ENCODE data around the gene NDUFV1. TPM values are rescaled to one million over a fixed set of nuclear protein-coding genes. Genes with fewer than 3 reads are reported as not detected.
"Not testable (repeated sequence)": the region's sequence is repeated elsewhere in the genome, so short reads cannot be mapped to it uniquely, and the experiment has no call there.

Gene NDUFV1
- total RNA-seq, 2 experiments from 2014 or later, result 347 to 356 TPM

GRCh38 chr11:67648140-67648795, 41.5 kb downstream of the NDUFV1 start:
- H3K27ac Mint-ChIP-seq, result no peak overlapping the region
- no peaks in the 10 kb centered on the region for H3K36me3 Mint-ChIP-seq (ENCODE audit: low read depth)
- DNase-seq, result peak; percentile 69
- H3K4me3 Mint-ChIP-seq, result no peak overlapping the region
- peaks cover 32% of the 10 kb centered on the region for H3K4me1 Mint-ChIP-seq (ENCODE audit: low read depth)
- CTCF ChIA-PET, result interaction anchor here (0.8 to 1.9 kb wide), 6 partner anchors 9 to 303 kb away, joined by 3 to 12 read pairs (median 4); partner anchors contain the start of gene TBX10
- no peaks in the 10 kb centered on the region for H3K9me3 Mint-ChIP-seq
- intact Hi-C loops (cut with micrococcal nuclease), result loop anchor here (1.0 to 5.0 kb wide), 2 partner anchors 11 to 79 kb away; no protein-coding TSS in a partner anchor
- H3K27me3 Mint-ChIP-seq (ENCODE audit: low read depth), result peaks cover 2% of the 10 kb centered on the region

GRCh38 chr11:67648796-67649613, 42.3 kb downstream of the NDUFV1 start:
- Mint-ChIP-seq H3K27ac (no peak overlapping the region), H3K4me3 (no peak overlapping the region), H3K36me3 (ENCODE audit: low read depth) (no peaks in the 10 kb centered on the region), H3K9me3 (no peaks in the 10 kb centered on the region), H3K27me3 (ENCODE audit: low read depth) (peaks cover 2% of the 10 kb centered on the region), H3K4me1 (ENCODE audit: low read depth) (peaks cover 32% of the 10 kb centered on the region)
- no peak for DNase-seq
- intact Hi-C loops (cut with micrococcal nuclease), result loop anchor here (1.0 to 5.0 kb wide), 2 partner anchors 10 to 78 kb away; no protein-coding TSS in a partner anchor
- CTCF ChIA-PET, result interaction anchor here (0.9 to 1.9 kb wide), 5 partner anchors 9 to 65 kb away, joined by 3 to 12 read pairs (median 4); partner anchors contain the start of gene TBX10

- no peaks in the 10 kb centered on the region for H3K36me3 Mint-ChIP-seq (ENCODE audit: low read depth)
- H3K27me3 Mint-ChIP-seq (ENCODE audit: low read depth), result peaks cover 2% of the 10 kb centered on the region
- DNase-seq, result no peak
- H3K9me3 Mint-ChIP-seq, result no peaks in the 10 kb centered on the region
- peak overlapping the region; percentile 76 for H3K27ac Mint-ChIP-seq
- H3K4me1 Mint-ChIP-seq (ENCODE audit: low read depth), result peaks cover 32% of the 10 kb centered on the region
- intact Hi-C loops (cut with micrococcal nuclease), result loop anchor here (5.0 kb wide), 1 partner anchor 77 kb away; no protein-coding TSS in a partner anchor
- H3K4me3 Mint-ChIP-seq, result peak overlapping the region; percentile 79
- CTCF ChIA-PET, result interaction anchor here (0.6 to 1.9 kb wide), 4 partner anchors 10 to 35 kb away, joined by 4 to 10 read pairs (median 5); partner anchors contain the start of gene NUDT8
These were observed 43.1 kb downstream of the NDUFV1 start for GRCh38 chr11:67649634-67650510.

- Mint-ChIP-seq H3K4me1 (ENCODE audit: low read depth) (peaks cover 21% of the 10 kb centered on the region), H3K4me3 (no peak overlapping the region), H3K9me3 (peaks cover 5% of the 10 kb centered on the region), H3K27me3 (ENCODE audit: low read depth) (no peaks in the 10 kb centered on the region), H3K36me3 (ENCODE audit: low read depth) (no peaks in the 10 kb centered on the region), H3K27ac (no peak overlapping the region)
- no peak for DNase-seq
- intact Hi-C loops (cut with micrococcal nuclease), result no loop called here
- CTCF ChIA-PET, result interaction anchor here (1.2 kb wide), 1 partner anchor 38 kb away, joined by 6 read pairs; no protein-coding TSS in a partner anchor
These were observed 45.4 kb downstream of the NDUFV1 start for GRCh38 chr11:67651976-67652781.

- intact Hi-C loops (cut with micrococcal nuclease), result no loop called here
- Mint-ChIP-seq H3K4me3 (no peak overlapping the region), H3K27me3 (ENCODE audit: low read depth) (no peaks in the 10 kb centered on the region), H3K9me3 (peaks cover 5% of the 10 kb centered on the region), H3K27ac (no peak overlapping the region), H3K4me1 (ENCODE audit: low read depth) (peaks cover 21% of the 10 kb centered on the region), H3K36me3 (ENCODE audit: low read depth) (no peaks in the 10 kb centered on the region)
- CTCF ChIA-PET, result no interaction called here
- no peak for DNase-seq
These were observed 46.5 kb downstream of the NDUFV1 start for GRCh38 chr11:67652965-67653845.

GRCh38 chr11:67654225-67654624, 47.5 kb downstream of the NDUFV1 start:
- no peaks in the 10 kb centered on the region for H3K27me3 Mint-ChIP-seq (ENCODE audit: low read depth)
- intact Hi-C loops (cut with micrococcal nuclease), result no loop called here
- H3K4me3 Mint-ChIP-seq, result no peak overlapping the region
- H3K9me3 Mint-ChIP-seq, result peaks cover 5% of the 10 kb centered on the region
- H3K4me1 Mint-ChIP-seq (ENCODE audit: low read depth), result peaks cover 21% of the 10 kb centered on the region
- CTCF ChIA-PET, result interaction anchor here (0.9 kb wide), 1 partner anchor 8 kb away, joined by 3 read pairs; no protein-coding TSS in a partner anchor
- no peak overlapping the region for H3K27ac Mint-ChIP-seq
- no peaks in the 10 kb centered on the region for H3K36me3 Mint-ChIP-seq (ENCODE audit: low read depth)
- no peak for DNase-seq

- Mint-ChIP-seq H3K4me1 (ENCODE audit: low read depth) (peaks cover 10% of the 10 kb centered on the region), H3K27me3 (ENCODE audit: low read depth) (no peaks in the 10 kb centered on the region), H3K36me3 (ENCODE audit: low read depth) (no peaks in the 10 kb centered on the region), H3K9me3 (peaks cover 5% of the 10 kb centered on the region), H3K4me3 (no peak overlapping the region), H3K27ac (no peak overlapping the region)
- CTCF ChIA-PET, result interaction anchor here (0.7 to 4.7 kb wide), 2 partner anchors 27 to 29 kb away, joined by 3 to 24 read pairs; partner anchors contain the start of gene NUDT8
- DNase-seq, result peak; percentile 41
- intact Hi-C loops (cut with micrococcal nuclease), result loop anchor here (5.0 kb wide), 2 partner anchors 74 to 304 kb away; partner anchors contain the start of genes GSTP1 and POLD4
These were observed 49.7 kb downstream of the NDUFV1 start for GRCh38 chr11:67656278-67656922.

GRCh38 chr11:67657300-67657699, 50.6 kb downstream of the NDUFV1 start:
- no peak overlapping the region for H3K27ac Mint-ChIP-seq

GRCh38 chr11:67659651-67660165, 53.0 kb downstream of the NDUFV1 start:
- not testable (repeated sequence) for H3K27me3 Mint-ChIP-seq (ENCODE audit: low read depth); H3K4me1 Mint-ChIP-seq (ENCODE audit: low read depth); H3K36me3 Mint-ChIP-seq (ENCODE audit: low read depth); H3K9me3 Mint-ChIP-seq; DNase-seq; H3K4me3 Mint-ChIP-seq; H3K27ac Mint-ChIP-seq
- CTCF ChIA-PET, result interaction anchor here (0.6 to 4.7 kb wide), 12 partner anchors 10 to 305 kb away, joined by 3 to 24 read pairs (median 3); partner anchors contain the start of genes ACY3 and NUDT8
- intact Hi-C loops (cut with micrococcal nuclease), result loop anchor here (1.0 to 5.0 kb wide), 4 partner anchors 11 to 307 kb away; partner anchors contain the start of genes GSTP1, NUDT8 and POLD4

More at GRCh38 chr11:67657300-67657699, 50.6 kb downstream of the NDUFV1 start:
- intact Hi-C loops (cut with micrococcal nuclease), result loop anchor here (5.0 kb wide), 2 partner anchors 75 to 305 kb away; partner anchors contain the start of genes GSTP1 and POLD4
- CTCF ChIA-PET, result interaction anchor here (2.4 to 4.7 kb wide), 2 partner anchors 9 to 28 kb away, joined by 12 to 24 read pairs; partner anchors contain the start of gene NUDT8
- Mint-ChIP-seq H3K36me3 (ENCODE audit: low read depth) (no peaks in the 10 kb centered on the region), H3K27me3 (ENCODE audit: low read depth) (no peaks in the 10 kb centered on the region), H3K4me3 (no peak overlapping the region), H3K9me3 (peaks cover 5% of the 10 kb centered on the region), H3K4me1 (ENCODE audit: low read depth) (peaks cover 10% of the 10 kb centered on the region)
- DNase-seq, result no peak

Measured in activated naive CD4-positive, alpha-beta T cell treated with anti-CD3 and anti-CD28 coated beads for 36 hours (primary cell).